HPDE6-E6E7 (cell line): Measurements from ENCODE around the gene KIAA1217.

Source experiments
- DNase-seq: peaks from one replicate; pipeline ENCODE4 v3.0.0; 2011; ENCODE audit warnings: missing footprints; ENCODE audit errors: extremely low spot score

Gene KIAA1217

DNA sequence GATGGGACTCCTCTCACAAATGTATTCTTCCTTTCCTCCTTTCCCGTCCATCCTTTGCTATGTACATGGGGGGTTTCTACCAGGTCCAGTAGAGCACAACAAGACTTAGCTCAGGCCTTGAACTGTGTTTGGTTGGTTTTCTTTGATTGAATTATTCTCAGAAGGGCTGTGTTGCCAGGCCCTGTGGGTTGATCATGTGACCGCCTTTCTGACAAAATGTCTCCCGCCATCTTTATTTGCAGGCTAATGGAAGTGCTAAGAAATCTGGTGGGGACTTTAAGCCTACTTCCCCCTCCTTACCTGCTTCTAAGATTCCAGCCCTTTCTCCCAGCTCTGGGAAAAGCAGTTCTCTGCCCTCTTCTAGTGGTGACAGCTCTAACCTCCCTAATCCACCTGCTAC is 336.6 kb downstream of the KIAA1217 start:
- DNase-seq, result no peak

- DNase-seq, result no peak
Measured at GRCh38 chr10:24550680-24551079, 341.7 kb downstream of the KIAA1217 start.

DNA sequence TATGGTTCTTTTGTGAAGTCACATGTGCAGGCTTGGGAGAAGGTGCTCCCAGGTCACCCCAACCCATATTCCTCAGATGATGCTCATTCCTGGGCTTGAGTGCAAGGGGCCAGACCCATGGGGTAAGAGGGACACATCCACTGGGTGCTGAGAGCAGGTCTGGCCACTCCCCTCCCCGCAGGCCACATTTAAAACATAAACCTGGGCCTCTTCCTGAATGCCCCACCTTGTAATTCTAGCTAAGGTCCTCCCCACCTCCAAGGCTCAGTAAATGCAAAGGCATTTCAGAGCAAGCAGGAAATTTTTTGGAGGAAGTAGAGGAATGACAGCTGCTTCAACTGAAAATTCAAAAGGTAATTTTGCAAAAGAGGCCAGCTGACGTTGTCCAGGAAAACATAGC is 342.2 kb downstream of the KIAA1217 start:
- DNase-seq, result peak; percentile 3

DNA sequence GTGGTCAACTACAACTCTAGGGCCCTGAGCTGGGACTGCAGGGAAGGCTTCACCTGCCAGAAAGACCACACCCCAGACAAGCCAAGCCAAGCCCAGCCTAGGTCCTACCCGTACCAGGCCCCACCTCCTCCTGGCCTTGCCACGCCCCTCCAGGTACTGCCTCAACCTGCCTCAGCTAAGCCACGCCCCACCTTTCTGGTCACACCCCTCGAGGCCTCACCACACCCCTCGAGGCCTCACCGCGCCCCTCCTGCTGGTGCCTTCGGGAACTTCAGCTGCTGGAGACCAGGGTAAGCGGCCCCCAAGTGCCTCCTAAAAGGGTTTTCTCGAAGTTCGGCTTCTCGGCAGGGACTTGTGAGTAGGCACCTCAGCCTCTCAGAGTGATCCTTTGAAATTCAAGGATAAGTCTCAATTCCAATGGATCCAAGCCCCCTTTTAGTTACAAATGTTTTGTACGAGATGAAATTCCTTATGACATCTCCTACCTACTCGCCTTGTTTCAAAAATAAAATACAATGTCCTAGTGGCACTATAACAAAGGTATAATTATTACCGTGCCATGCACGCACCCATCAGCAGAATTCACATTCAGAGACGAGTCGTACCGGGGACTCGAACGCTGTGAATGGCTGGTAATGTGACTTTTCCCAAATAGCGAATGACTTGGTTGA is 343.5 kb downstream of the KIAA1217 start:
- peak; percentile 41 for DNase-seq

DNA sequence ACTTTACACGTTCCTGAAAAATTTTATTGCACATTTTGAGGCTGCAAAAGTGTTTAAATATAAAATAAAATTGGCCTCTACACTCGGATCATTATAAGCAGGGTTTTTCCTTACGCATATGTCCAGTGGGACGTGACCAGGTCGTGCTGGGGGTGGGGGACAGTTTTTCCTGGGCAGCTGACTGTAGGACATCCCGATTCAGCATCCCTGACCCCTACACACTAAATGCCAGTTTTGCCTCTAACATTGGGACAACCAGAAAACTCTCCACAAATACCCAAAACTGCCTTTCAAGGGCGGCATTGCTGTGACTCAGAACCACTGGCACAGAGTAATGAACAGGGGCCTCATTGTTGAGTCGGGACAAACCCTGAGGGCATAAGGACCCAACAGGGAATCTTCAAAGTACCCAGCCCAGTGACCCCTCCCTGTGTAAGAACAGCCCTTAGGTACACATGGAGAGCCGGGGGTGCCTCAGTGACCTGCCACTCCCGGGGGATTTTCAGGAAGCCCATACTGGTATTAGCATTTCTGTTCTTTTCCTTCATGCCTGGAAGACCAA is 344.2 kb downstream of the KIAA1217 start:
- no peak for DNase-seq

DNA sequence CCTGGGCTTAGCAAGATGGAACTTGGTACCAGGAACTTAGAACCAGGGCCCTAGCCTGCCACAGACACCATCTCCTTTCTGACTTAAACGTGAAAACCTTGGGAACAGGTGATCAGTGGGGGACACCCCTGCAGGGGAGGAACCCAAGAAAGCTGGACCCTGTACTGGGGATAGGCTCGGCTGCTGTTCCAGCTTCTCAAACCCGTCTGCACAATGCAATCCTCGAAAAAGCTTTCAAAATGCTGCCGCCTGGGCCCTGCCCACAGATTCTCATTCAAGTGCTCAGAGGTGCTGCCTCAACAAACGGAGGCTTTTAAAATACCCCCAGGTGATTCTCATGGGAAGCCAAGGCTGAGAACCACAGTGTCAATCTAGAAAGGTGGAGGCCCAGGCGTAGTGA is 345.1 kb downstream of the KIAA1217 start:
- DNase-seq, result no peak

- DNase-seq, result no peak
Measured at GRCh38 chr10:24556126-24556749, 347.3 kb downstream of the KIAA1217 start.

GRCh38 chr10:24556750-24557742 is 348.1 kb downstream of the KIAA1217 start:
- no peak for DNase-seq

- DNase-seq, result no peak
Measured at GRCh38 chr10:24561453-24561852, 352.5 kb downstream of the KIAA1217 start.

DNA sequence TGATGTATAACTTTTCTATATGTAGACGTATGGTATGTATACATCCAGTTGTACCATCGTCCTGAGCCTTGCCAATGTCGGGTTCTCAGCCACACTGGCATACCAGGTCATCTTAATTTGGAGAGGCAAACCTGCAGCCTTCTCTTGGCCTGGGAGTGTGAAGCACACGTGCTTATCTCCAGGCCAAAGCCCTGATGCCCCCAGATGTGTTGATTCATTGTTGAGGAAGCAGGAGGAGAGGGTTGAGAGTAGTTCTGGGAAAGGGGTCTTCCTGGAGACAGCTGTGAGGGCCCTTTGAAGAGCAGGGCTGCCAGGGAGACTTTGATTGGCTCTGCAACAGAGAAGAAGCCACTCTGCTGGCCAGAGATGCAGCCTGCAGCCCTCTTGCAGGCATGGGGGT is 359.1 kb downstream of the KIAA1217 start:
- no peak for DNase-seq

DNA sequence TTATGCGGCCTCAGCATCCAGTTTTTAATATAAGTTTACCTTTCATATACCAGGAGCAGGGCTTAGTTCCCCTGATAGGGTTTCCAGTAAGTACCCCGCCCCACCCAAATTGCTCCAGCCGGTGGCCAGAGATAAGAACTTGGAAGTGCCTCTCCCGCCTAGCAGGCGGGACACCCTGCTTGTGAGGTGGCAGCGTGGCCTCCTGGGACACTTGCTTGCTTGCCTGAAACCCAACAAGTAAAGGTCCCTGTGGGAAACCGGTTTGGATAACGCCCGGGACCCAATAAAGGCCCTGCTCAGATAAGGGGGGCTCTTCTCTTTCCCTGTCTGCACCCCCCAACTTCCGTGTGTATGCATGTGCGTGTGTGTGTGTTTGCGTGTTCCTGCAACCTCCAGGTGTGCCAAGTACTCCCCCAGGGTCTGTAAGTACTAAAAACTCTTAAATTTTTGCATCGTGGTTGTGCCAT is 360.4 kb downstream of the KIAA1217 start:
- no peak for DNase-seq

GRCh38 chr10:24569828-24570657 is 361.1 kb downstream of the KIAA1217 start:
- DNase-seq, result no peak

DNA sequence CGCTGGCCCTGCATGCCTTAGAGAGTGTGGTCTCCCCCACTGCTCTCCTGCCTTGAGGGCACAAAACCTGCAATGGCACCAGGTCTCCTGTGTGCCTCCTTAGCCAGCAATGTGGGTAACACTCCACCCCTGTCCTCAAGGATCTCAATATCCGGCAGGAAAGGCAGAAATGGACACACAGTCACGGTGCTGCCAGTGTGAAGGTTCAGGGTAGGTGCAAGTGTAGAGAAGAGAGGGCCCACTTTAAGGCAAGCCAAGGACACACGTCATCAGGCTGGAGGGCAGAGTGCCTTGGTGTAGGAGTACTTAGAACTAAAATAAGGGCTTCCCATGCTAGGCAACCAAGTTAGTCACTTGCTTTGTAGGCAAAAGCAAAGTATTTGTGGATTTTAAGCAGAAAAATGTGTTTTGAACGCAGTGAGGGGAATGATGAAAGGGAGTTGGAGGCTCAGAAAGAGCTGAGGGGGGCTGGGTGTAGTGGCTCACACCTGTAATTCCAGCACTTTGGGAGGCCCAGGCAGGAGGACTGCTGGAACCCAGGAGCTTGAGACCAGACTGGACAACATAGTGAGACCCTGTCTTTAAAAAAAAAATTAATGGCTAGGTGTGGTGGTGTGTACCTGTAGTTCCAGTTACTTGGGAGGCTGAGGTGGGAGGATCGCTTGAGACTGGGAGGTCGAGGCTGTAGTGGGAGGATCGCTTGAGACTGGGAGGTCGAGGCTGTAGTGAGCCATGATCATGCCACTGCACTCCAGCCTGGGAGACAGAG is 361.9 kb downstream of the KIAA1217 start:
- DNase-seq, result no peak

GRCh38 chr10:24571870-24572450 is 363.0 kb downstream of the KIAA1217 start:
- DNase-seq, result no peak

DNA sequence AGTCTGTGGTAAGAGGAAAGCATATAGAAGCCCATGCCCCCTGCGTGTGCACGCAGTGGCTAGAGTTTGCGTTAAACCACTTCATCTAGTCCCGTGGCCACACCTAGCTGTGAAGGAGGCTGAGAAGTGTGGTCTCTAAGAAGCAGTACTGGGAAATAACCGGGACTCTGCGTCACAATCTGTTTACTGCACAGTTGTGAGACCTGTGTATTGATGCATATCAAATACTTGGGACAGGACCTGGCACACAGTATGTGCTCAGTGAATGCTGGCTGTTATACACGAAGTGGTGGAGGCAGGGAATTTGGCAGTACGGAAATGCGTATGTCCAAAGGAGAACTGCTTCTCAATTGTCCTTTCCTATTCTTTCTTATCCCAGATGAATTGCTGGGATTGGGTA is 365.2 kb downstream of the KIAA1217 start:
- no peak for DNase-seq

GRCh38 chr10:24574578-24575155 is 365.7 kb downstream of the KIAA1217 start:
- no peak for DNase-seq

GRCh38 chr10:24575481-24576002 is 366.6 kb downstream of the KIAA1217 start:
- no peak for DNase-seq

DNA sequence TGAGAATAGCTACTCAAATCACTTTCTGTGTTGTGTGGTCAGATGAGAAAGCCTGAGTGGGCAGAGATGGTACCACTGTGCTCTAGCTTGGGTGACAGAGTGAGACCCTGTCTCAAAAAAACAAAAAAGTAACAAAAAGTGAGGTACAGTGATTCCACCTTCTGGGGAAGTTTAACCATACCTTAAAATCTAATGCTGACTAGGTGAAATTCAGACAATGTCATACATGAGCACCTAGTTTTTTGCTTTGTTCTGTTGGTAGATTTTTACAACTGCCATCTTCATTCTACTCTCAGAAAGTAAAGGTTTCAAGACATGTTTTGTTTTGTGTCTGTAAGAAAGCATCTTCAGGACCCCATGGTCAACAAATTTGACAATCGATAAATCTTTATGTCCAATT is 370.5 kb downstream of the KIAA1217 start:
- no peak for DNase-seq

DNA sequence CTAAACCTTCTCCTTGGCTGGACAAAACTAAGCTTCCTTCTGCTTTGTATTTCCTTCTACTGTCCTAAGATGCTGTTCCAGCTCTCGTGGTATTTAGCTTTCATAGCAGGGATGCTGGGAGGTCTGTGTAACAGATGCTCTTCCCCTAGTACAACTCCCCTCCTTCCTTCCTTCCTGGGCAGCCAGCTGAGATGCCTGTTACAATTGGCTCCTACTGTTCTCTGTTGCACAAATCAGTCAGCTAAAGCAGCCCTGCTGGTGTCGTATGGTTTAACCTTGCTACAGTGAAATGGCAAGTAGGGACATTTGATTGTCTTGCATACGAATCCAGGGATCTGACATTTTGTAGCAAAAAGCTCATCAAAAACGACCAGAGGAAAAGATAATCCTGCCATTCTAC is 371.0 kb downstream of the KIAA1217 start:
- DNase-seq, result no peak
